Measurements from ENCODE around the gene KCTD13. TPM values are rescaled to one million over a fixed set of nuclear protein-coding genes. Genes with fewer than 3 reads are reported as not detected.

KCTD13 gene
- polyA plus RNA-seq, 1 donor, result 30.4 TPM

DNA sequence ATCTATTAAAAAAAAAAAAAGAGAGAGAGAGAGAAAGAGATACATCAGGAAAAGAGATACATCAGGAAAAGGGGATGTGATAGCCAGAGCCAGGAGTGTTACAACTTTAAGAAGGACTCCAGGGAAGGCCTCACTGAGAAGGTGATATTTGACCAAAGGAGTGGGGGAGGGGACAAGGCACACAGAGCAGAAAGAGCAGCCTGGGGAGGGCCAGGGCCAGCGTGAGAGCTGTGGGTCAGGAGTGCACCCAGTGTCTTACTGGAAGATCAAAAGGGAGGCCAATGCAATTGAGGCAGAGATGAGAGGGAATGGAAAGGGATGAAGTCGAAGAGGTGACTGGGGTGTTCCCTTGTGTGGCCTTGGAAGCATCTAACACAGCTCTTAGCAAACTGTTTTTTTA is 18.1 kb downstream of the KCTD13 start:
- H3K9me3 ChIP-seq (ENCODE audit: control insufficient read depth, low read depth, low read length), result peaks cover 2% of the 10 kb centered on the region
- no peaks in the 10 kb centered on the region for H3K4me1 ChIP-seq (ENCODE audit: control insufficient read depth, insufficient read depth, low read length)
- no peaks in the 10 kb centered on the region for H3K27me3 ChIP-seq (ENCODE audit: control insufficient read depth, insufficient read depth, low read length)
- no peak for DNase-seq
- no peak overlapping the region for H3K4me3 ChIP-seq (ENCODE audit: low read length)
- H3K36me3 ChIP-seq (ENCODE audit: control insufficient read depth, insufficient read depth, low read length), result peaks cover 8% of the 10 kb centered on the region
- 80% methylated on average over 1 of the region's 2 CpGs for WGBS (ENCODE audit: insufficient coverage, low lambda C conversion rate)
- no peak overlapping the region for H3K27ac ChIP-seq (ENCODE audit: low read length)

DNA sequence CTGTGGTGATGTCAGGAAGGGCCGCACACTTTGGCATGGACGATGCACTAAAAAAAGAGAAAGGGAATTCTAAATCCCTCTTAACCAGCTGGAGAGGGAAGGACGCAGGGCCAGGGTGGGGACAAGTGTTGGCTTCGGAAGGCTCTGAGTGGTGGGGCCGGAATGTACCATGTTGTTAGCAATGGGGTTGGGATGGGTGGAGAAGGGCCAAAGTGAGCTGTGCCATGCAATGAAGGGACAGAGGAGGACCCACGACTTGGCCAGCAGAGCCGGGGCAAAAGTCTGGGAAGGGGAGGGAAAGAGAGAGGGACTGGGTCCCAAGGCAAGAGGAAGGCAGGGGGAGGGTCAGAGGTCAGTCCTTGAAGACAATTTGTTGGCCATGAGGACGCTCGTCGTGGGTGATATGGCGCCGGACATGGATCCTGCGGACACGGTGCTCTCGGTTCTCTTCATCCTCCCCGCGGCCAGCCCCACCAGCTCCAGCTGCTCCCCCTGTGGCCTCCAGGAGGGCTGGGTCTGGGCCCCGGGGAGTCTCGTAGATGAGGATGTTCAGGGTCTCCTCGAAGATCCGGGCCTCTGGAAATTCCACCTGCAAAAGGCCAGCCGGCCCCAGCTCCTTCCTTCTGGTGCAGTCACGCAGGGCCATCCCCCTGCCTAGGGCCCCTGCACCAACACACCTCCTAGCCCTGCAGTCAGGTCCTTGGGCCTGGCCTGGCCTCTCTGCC is 19.3 kb downstream of the KCTD13 start:
- Histone ChIP-seq H3K4me1 (ENCODE audit: control insufficient read depth, insufficient read depth, low read length) (peaks cover 5% of the 10 kb centered on the region), H3K9me3 (ENCODE audit: control insufficient read depth, low read depth, low read length) (peaks cover 2% of the 10 kb centered on the region), H3K27ac (ENCODE audit: low read length) (no peak overlapping the region), H3K27me3 (ENCODE audit: control insufficient read depth, insufficient read depth, low read length) (no peaks in the 10 kb centered on the region), H3K36me3 (ENCODE audit: control insufficient read depth, insufficient read depth, low read length) (peaks cover 8% of the 10 kb centered on the region), H3K4me3 (ENCODE audit: low read length) (no peak overlapping the region)
- 50% methylated on average over 1 of the region's 23 CpGs for WGBS (ENCODE audit: insufficient coverage, low lambda C conversion rate)
- DNase-seq, result no peak

- no CpG with 5 or more reads among the region's 13 CpGs for WGBS (ENCODE audit: insufficient coverage, low lambda C conversion rate)
These were observed 20.4 kb downstream of the KCTD13 start for GRCh38 chr16:29905668-29906067.

GRCh38 chr16:29904947-29905346 is 21.1 kb downstream of the KCTD13 start:
- WGBS (ENCODE audit: insufficient coverage, low lambda C conversion rate), result 100% methylated on average over 2 of the region's 7 CpGs
- peaks cover 8% of the 10 kb centered on the region for H3K36me3 ChIP-seq (ENCODE audit: control insufficient read depth, insufficient read depth, low read length)
- H3K27ac ChIP-seq (ENCODE audit: low read length), result no peak overlapping the region
- H3K9me3 ChIP-seq (ENCODE audit: control insufficient read depth, low read depth, low read length), result no peaks in the 10 kb centered on the region
- no peaks in the 10 kb centered on the region for H3K27me3 ChIP-seq (ENCODE audit: control insufficient read depth, insufficient read depth, low read length)
- DNase-seq, result no peak
- peaks cover 14% of the 10 kb centered on the region for H3K4me1 ChIP-seq (ENCODE audit: control insufficient read depth, insufficient read depth, low read length)
- no peak overlapping the region for H3K4me3 ChIP-seq (ENCODE audit: low read length)

More at GRCh38 chr16:29905668-29906067, 20.4 kb downstream of the KCTD13 start:
- Histone ChIP-seq H3K27me3 (ENCODE audit: control insufficient read depth, insufficient read depth, low read length) (no peaks in the 10 kb centered on the region), H3K36me3 (ENCODE audit: control insufficient read depth, insufficient read depth, low read length) (peaks cover 8% of the 10 kb centered on the region), H3K4me1 (ENCODE audit: control insufficient read depth, insufficient read depth, low read length) (peaks cover 14% of the 10 kb centered on the region), H3K27ac (ENCODE audit: low read length) (no peak overlapping the region), H3K4me3 (ENCODE audit: low read length) (no peak overlapping the region), H3K9me3 (ENCODE audit: control insufficient read depth, low read depth, low read length) (no peaks in the 10 kb centered on the region)
- DNase-seq, result no peak

- Histone ChIP-seq H3K27ac (ENCODE audit: low read length) (no peak overlapping the region), H3K4me3 (ENCODE audit: low read length) (no peak overlapping the region), H3K9me3 (ENCODE audit: control insufficient read depth, low read depth, low read length) (no peaks in the 10 kb centered on the region), H3K36me3 (ENCODE audit: control insufficient read depth, insufficient read depth, low read length) (peaks cover 5% of the 10 kb centered on the region), H3K4me1 (ENCODE audit: control insufficient read depth, insufficient read depth, low read length) (peaks cover 20% of the 10 kb centered on the region), H3K27me3 (ENCODE audit: control insufficient read depth, insufficient read depth, low read length) (no peaks in the 10 kb centered on the region)
- WGBS (ENCODE audit: insufficient coverage, low lambda C conversion rate), result no CpG with 5 or more reads among the region's 4 CpGs
- no peak for DNase-seq
These were observed 22.4 kb downstream of the KCTD13 start for GRCh38 chr16:29903590-29903989.

GRCh38 chr16:29901607-29901945 is 24.4 kb downstream of the KCTD13 start:
- no peaks in the 10 kb centered on the region for H3K9me3 ChIP-seq (ENCODE audit: control insufficient read depth, low read depth, low read length)

DNA sequence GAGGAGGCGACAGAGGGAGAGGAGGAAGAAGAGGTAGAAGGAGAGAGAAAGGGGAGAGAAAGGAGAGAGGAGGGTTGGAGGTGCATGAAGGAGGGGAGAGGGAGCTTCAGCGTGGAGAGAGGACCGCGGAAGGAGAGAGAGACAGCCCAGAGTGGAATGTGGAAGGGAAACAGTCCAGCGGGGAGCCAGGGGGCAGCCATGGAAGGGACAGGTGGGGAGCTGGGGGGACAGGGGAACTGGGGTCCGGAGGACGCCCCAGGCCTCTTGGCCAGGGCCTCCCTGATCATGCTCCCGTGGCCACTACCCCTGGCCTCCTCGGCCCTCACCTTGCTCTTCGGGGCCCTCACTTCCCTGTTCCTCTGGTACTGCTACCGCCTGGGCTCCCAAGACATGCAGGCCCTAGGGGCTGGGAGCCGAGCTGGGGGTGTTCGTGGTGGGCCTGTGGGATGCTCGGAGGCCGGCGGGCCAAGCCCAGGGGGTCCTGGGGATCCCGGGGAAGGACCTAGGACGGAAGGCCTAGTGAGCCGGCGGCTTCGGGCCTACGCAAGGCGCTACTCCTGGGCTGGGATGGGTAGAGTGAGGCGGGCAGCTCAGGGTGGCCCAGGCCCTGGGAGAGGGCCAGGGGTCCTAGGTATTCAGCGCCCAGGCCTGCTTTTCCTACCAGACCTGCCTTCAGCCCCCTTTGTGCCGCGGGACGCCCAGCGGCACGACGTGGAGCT is 25.0 kb downstream of the KCTD13 start:
- no peaks in the 10 kb centered on the region for H3K36me3 ChIP-seq (ENCODE audit: control insufficient read depth, insufficient read depth, low read length)
- peak overlapping the region; percentile 72 for H3K27ac ChIP-seq (ENCODE audit: low read length)
- H3K9me3 ChIP-seq (ENCODE audit: control insufficient read depth, low read depth, low read length), result no peaks in the 10 kb centered on the region
- peak in 1 of 2 donors; percentile 32 for DNase-seq
- H3K4me3 ChIP-seq (ENCODE audit: low read length), result peak overlapping the region; percentile 48
- WGBS (ENCODE audit: insufficient coverage, low lambda C conversion rate), result 29% methylated on average over 1 of the region's 31 CpGs
- no peaks in the 10 kb centered on the region for H3K27me3 ChIP-seq (ENCODE audit: control insufficient read depth, insufficient read depth, low read length)
- H3K4me1 ChIP-seq (ENCODE audit: control insufficient read depth, insufficient read depth, low read length), result peaks cover 31% of the 10 kb centered on the region

More at GRCh38 chr16:29901607-29901945, 24.4 kb downstream of the KCTD13 start:
- Histone ChIP-seq H3K27ac (ENCODE audit: low read length) (no peak overlapping the region), H3K36me3 (ENCODE audit: control insufficient read depth, insufficient read depth, low read length) (peaks cover 3% of the 10 kb centered on the region), H3K4me3 (ENCODE audit: low read length) (peak overlapping the region; percentile 48), H3K4me1 (ENCODE audit: control insufficient read depth, insufficient read depth, low read length) (peaks cover 31% of the 10 kb centered on the region), H3K27me3 (ENCODE audit: control insufficient read depth, insufficient read depth, low read length) (no peaks in the 10 kb centered on the region)
- WGBS (ENCODE audit: insufficient coverage, low lambda C conversion rate), result no CpG with 5 or more reads among the region's 19 CpGs
- no peak for DNase-seq

DNA sequence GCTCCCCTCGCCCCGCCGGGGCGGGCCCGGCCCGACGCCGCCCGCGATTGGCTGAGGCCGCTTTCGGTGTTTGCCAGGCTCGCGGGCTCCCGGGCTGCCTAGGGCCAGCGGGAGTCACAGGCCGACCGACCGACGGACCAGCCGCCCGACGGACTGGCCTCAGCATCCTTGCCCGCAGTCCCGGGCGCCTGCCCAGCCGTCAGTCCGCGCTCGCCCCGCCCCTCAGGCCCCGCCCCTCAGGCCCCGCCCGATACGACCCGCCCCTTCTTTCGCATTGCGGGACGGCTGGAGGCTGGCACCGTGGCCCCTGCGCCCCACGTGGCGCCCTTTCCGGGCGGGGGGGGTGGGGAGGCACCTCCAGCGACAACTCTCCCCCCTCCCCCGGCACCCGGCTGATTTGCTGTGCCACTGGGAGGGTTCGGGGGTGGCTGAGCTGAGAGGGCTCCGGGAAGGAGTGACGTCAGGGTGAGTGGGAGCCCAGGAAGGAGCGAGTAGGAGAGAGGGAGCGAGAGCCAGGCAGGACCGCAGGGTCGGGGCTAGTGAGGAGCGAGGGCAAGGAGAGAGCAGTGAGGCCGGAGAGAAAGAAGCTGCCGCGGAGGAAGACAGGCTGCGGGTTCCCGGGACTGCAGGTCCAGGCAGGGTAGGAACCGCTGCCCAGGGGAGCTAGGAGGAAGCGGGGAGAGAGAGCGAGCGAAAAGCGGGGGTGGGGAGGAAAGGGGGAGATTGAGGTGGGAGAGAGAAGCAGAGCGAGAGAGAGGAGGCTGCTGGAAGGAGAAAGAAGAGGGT is 25.7 kb downstream of the KCTD13 start, which contains the start of gene ASPHD1:
ASPHD1 (plus strand) TSS at position 387 of the 786 bp plus-strand sequence. CDS start 484 bp downstream, outside the sequence.
- peak; percentile 58 to 82 for DNase-seq
- Histone ChIP-seq H3K4me3 (ENCODE audit: low read length) (peak within 1 kb of the TSS; percentile 48), H3K27me3 (ENCODE audit: control insufficient read depth, insufficient read depth, low read length) (no peaks in the 10 kb centered on the region), H3K9me3 (ENCODE audit: control insufficient read depth, low read depth, low read length) (no peaks in the 10 kb centered on the region), H3K36me3 (ENCODE audit: control insufficient read depth, insufficient read depth, low read length) (no peaks in the 10 kb centered on the region), H3K27ac (ENCODE audit: low read length) (peak within 1 kb of the TSS; percentile 72), H3K4me1 (ENCODE audit: control insufficient read depth, insufficient read depth, low read length) (peaks cover 31% of the 10 kb centered on the region)
- WGBS (ENCODE audit: insufficient coverage, low lambda C conversion rate), result 1% methylated on average over 7 of the region's 67 CpGs

- Histone ChIP-seq H3K27me3 (ENCODE audit: control insufficient read depth, insufficient read depth, low read length) (no peaks in the 10 kb centered on the region), H3K27ac (ENCODE audit: low read length) (peak within 1 kb of the TSS; percentile 72), H3K4me1 (ENCODE audit: control insufficient read depth, insufficient read depth, low read length) (peaks cover 32% of the 10 kb centered on the region), H3K4me3 (ENCODE audit: low read length) (peak within 1 kb of the TSS; percentile 48), H3K9me3 (ENCODE audit: control insufficient read depth, low read depth, low read length) (no peaks in the 10 kb centered on the region), H3K36me3 (ENCODE audit: control insufficient read depth, insufficient read depth, low read length) (no peaks in the 10 kb centered on the region)
- peak; percentile 92 to 94 for DNase-seq
- no CpG with 5 or more reads among the region's 29 CpGs for WGBS (ENCODE audit: insufficient coverage, low lambda C conversion rate)
These were observed 26.4 kb downstream of the KCTD13 start, which contains the start of gene SEZ6L2 for GRCh38 chr16:29899516-29900101. SEZ6L2 (minus strand) TSS chr16:29899550; CDS start chr16:29899019, 531 bp downstream.

All from large intestine (tissue), 3 donors.